ENCODE data around the gene RAD51B.

- TF ChIP-seq CTCF (IDR thresholded peaks at IDR 0.05; ENCODE audit: insufficient read depth, low read length) (no peak), POLR2AphosphoS5 (IDR thresholded peaks at IDR 0.05; ENCODE audit: low read depth) (no peak)
These were observed 517.7 kb downstream of the RAD51B start for GRCh38 chr14:68337279-68337678.

Data from HL-60 (cell line).